MM.1S (cell line): ENCODE data around the gene ACTN1.

Source experiments
- CTCF ChIP-seq: fragments of 300-600 bp; sonication (generic); IDR thresholded peaks from 2 replicates; pipeline ENCODE4 v1.5.1; 2016; ENCODE audit warnings: antibody characterized with exemption, low read length, mixed read lengths
- EZH2 ChIP-seq: fragments of 300-600 bp; sonication (generic); optimal IDR thresholded peaks from 2 replicates; pipeline ENCODE3; 2017; ENCODE audit warnings: low read depth, mild to moderate bottlenecking, antibody characterized with exemption, low read length, mixed read lengths
- EZH2phosphoT487 ChIP-seq: fragments of 300-600 bp; sonication (generic); IDR thresholded peaks from 2 replicates; pipeline ENCODE4 v1.6.1; 2018; ENCODE audit warnings: antibody characterized with exemption, low read length

- no peak for TF ChIP-seq CTCF
- no peak for TF ChIP-seq EZH2phosphoT487
- TF ChIP-seq EZH2: no peak
Measured at GRCh38 chr14:68905107-68905895, 73.8 kb downstream of the ACTN1 start.
